Measurements from ENCODE around the gene SRP9.

The SRP9 gene, protein sequence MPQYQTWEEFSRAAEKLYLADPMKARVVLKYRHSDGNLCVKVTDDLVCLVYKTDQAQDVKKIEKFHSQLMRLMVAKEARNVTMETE

DNA sequence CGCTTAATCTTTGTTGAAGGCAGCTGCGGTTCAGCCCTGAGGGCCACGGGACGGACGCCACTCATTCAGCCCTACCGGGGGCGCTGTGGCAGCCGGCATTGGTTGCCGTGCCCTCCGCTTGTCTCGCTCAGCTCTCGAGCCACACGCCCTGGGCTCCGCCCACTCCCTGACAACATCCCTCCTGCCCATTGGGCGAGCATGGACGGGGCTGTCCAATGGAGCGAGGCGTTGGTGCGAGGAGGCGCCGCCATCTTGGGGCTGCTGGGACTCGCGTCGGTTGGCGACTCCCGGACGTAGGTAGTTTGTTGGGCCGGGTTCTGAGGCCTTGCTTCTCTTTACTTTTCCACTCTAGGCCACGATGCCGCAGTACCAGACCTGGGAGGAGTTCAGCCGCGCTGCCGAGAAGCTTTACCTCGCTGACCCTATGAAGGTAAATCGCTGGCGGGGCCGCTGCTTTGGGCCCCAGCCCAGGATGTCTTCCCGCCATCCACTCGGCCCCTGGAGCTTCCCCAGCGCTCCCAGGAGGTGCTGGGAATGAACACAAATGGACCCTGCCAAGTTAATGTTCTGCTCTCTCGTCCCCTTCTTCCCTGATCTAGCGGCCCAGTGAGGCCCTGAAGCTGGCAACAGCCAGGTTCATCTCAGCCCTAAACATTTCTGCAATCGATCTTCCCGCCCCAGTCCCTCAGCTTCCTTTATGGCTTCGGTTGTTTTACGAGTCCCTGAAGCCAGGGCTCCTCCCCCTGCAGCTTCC is at the start of gene SRP9:
Gene SRP9, plus strand, starts transcription at position 244 of the 754 bp plus-strand sequence. Its CDS starts 115 bp downstream, at position 359.
- DNase-seq (ENCODE audit: low read depth in 2 of 2): peak; percentile 95 to 97

DNA sequence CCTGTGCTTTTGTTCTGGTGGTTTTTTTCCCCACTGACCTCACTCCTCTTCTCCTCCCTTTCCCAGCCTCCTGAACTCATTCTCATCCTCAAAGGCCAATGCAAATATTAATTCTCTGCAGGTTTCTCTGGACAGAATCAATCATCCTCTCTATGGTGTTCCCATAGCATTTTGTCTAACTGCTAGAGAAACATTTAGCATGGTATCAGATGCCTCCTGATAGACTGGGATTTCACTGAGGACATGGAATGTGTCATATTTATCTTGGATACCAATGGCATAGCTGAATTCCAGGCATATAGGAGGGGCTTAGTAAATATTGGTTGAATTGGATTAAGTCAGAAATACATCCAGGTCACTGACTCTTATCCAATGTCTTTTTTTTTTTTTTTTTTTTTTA is 46.1 kb upstream of the SRP9 start:
- DNase-seq (ENCODE audit: low read depth in 2 of 2): no peak

DNA sequence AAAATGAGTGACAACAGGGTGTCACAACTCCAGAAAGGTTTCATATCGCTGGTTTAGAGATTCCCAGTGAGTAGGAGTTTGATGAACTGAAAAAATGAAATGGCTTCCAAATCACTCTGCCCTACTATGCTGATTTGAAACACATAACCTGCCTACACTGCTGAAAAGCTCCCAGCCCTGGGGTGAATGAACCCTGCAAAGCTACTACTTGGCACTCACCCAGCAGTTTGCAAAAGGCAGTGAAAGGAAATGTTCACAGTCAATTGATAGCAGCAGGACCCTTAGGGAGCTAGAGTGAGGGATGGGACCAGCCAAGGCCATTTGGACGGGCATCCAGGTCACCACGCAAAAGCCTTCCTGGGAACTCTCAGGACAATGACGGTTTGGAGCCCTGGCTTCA is 44.4 kb upstream of the SRP9 start:
- no peak for DNase-seq (ENCODE audit: low read depth in 2 of 2)

DNA sequence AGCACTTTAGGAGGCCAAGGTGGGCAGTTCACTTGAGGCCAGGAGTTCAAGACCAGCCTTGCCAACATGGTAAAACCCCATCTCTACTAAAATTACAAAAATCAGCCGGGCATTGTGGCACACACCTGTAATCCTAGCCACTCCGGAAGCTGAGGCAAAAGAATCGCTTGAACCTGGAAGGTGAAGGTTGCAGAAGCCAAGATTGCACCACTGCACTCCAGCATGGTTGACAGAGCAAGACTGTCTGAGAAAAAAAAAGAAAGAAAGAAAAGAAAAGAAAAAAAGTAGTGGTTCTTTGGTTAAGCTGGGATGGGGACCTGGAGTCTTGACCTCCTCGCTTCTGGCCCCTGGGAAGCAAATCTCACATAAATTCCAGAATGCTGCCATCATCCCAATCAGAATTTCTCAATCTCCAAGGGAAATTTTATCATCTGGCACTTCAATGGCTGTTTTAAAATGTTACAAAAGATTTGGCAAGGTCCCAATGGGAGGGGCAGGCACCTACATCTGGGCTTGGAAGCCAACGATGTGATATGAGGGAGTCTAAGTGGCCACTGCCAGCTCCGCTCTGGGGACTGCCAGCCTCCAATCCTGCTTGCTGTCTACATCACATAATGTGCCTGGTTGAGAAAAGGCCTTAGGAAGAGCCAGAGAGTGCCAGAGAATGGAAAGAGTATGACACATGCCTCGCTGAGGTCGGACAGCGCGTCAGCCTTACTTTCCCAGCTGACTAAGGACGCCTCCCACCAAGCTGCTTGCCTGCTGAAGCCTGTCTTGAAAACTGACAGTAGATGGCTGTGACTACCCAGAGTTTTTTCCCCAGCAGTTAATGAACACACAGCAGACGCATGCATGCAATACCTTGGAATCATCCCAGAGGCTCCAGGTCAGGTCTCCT is 42.1 kb upstream of the SRP9 start:
- no peak for DNase-seq (ENCODE audit: low read depth in 2 of 2)

DNA sequence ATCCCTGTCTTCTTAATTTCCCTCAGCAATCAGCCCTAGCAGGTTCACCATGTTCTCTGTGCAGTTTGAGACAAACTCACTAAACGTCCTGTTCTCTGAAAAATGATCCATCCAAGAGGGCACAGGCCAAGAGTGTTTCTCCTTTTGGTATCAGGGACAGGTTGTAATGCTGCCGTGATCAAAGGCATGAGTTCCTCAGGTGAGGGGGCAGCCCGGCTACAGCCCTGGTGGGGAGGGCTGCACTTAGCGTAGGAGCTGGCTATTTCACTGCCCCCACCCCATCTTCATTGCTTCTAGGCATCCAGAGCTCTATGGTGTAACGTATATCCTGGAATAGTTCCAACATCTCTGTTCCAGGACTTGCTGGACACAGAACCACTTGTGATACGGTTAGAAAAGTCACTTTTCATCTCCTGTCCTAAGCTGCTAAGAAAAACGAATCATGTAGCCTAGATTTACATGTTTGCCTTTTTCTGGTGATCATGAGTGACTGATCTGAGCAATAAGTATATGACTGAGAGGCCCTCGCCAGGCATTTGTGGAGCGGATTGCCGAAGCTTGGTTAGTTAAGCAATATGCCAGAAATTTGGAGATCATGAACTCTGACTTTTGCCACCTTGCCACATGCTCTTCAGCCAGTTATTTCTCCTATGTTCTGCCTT is 41.1 kb upstream of the SRP9 start:
- no peak for DNase-seq (ENCODE audit: low read depth in 2 of 2)

DNA sequence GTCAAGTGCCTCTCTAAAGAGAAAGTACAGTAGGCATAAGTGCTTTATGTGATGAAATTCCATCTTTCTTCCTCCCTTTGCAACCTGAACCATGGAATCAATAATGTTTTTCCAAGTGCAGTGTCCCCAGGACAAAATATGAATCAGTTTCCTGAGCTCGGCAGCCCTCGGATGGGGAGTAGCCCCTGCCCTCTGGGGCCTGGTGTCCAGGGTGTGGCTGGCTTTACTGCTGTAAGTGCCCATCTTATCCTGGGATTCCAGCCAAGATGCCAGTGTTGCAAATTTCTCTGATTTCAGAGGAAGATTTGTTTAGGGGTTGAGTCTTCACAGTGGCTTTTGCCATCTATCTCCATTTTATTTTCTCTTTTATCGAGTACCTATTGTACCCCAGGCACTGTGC is 40.5 kb upstream of the SRP9 start:
- DNase-seq (ENCODE audit: low read depth in 2 of 2): no peak

DNA sequence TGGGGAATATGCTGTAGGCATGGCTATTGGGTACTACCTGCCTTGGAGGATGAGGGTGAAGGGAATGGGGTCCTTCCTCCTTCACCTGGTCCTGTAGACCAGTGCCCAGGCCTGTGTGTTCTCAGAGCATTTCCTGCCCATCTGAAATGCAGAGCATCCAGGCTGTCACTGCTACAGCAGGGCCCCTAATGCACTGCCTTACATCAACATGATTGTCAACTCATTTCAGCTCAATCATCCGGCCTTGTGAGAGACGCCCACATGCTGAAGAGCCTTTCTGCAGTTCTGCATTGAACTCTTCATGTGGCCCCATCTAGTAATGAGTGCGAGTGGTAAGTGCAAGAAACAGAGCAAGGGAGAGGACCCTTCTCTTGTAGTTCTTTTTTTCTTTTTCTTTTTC is 39.8 kb upstream of the SRP9 start:
- no peak for DNase-seq (ENCODE audit: low read depth in 2 of 2)

DNA sequence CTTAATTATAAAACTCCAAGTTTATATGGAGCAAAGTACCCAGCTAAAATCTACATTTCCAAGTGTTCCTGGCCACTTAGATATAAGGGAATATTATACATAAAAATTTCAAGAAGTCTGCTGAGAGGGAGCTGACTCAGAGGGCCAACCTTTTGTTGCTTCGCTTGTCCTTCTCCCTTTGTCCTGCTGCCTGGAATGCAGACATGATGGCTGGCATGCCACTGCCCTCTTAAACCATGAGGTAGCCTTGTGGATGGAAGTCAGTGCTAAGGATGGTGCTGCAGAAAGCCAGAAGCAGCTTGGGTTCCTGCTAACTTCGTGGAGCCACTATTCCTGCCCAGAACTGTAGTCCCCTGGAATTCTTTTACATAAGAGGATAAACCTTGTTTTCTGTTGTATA is 38.9 kb upstream of the SRP9 start:
- DNase-seq (ENCODE audit: low read depth in 2 of 2): no peak

DNA sequence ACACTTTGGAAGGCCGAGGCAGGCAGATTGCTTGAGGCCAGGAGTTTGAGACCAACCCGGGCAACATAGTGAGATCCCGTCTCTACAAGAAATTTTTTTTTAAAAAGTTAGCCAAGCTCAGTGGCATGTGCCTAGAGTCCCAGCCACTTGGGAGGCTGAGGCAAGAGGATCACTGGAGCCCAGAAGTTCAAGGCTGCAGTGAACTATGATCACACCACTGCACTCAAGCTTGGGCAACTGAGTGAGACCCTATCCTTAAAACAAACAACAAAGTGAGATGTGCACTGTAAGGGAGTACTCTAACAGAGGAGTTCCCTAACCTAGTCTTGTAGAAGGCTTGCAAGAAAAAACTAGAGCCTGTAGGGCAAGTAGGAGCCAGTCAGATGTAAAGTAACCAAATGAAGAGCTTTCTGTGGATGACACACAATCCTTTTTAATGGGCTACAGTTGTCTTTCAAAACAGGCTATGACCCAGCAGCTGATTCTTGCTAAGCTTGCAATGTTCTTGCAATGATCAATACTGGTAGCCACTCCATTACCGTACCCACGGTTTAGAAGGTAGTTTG is 38.0 kb upstream of the SRP9 start:
- no peak for DNase-seq (ENCODE audit: low read depth in 2 of 2)

DNA sequence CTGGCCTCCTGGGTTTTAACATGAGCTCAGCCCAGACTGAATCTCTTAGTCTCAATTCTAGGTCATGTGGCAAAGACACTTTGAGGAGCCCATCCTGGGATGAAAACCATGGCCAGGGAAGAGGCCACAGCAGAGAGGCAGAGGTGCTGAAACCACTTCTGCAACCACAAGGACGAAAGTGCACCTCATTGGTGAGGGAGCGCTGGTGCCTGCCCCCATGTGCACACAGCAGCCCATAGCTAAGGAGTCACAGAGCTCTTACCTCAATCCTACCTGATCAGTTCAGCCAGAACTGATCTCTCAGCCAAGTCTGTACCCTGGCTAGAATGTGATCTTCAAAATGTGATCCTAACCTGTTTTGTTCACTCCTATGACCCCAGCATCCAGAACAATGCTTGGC is 32.9 kb upstream of the SRP9 start:
- no peak for DNase-seq (ENCODE audit: low read depth in 2 of 2)

DNA sequence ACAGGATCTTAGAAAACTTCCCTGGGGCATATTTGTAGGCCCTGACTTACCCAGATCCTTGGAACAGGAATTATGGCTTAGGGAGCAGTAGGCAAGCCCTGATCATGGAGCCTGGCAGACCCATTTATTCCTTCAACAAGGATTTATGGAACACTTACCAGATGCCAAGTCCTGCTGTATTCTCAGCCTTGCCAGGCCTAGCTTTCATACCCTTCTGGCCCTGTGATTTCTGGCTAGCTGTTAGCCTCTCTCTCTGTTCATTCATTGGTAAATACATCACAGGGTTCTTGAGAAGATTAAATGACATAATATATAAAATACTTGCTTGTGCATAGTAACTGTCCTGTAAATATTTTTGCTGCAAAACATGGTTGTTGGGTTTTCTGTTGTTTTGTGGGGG is 32.4 kb upstream of the SRP9 start:
- DNase-seq (ENCODE audit: low read depth in 2 of 2): no peak

DNA sequence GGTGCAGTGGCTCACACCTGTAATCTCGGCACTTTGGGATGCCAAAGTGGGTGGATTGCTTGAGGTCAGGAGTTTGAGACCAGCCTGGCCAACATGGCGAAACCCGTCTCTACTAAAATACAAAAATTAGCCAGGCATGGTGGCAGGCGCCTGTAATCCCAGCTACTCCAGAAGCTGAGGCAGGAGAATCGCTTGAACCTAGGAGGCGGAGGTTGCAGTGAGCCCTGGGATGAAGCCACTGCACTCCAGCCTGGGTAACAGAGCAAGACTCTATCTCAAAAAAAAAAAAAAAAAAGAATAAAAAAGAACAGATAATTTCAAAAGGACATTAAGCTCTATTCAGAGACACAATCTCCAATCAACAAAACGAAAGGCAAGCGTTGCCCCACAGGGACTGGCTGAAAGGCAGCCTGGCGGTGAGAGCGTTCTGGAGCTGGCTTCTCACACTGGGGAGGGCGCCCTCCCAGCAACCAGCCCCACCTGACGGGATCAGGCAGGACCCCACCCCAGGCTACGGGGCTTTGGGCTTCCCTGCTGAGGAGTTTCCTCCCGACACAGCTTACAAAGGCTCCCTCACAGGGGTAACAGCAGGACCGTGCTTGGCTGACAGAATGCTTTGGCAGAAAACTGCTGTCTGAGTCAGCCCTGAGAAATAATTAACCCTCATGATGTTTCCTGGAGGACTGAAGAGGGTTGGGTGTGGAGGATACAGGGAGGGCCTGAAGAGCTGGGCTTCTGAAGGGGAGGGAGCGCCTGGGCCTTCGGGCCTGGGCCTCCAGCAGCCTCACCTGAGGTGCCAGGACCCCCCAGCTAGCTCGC is 31.1 kb upstream of the SRP9 start:
- DNase-seq (ENCODE audit: low read depth in 2 of 2): no peak

DNA sequence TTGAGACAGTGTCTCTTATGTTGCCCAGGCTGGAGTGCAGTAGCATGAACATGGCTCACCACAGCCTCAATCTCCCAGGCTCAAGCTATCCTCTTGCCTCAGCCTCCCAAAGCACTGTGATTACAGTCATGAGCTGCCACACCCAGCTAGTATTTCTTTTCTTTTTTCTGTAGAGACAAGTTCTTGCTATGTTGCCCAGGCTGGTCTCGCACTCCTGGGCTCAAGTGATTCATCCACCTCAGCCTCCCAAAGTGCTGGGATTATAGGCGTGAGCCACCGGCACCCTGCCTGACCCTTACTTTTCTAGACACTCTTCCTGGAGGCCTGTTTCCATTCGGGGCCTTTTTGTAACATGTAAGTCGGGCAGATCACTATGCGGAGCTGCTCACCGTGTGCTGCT is 30.1 kb upstream of the SRP9 start:
- no peak for DNase-seq (ENCODE audit: low read depth in 2 of 2)

DNA sequence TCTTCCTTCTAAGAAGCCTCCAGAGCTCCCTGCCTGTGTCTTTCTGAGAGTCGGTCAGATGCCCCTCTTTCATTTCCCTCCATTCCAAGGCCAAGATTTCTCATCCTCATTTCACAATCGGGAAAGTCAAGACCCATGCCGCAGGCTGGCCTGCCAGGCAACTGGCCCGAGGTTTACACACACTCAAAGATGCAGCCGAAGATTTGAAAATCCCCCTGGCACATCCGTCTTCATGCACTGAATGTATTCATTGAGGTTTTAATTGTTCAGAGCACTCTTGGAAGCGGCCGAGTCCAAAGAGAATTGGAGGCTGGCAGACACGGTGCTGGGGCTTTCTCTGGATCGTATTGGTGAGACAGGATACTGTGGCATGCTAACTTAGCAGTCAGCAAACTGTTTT is 29.1 kb upstream of the SRP9 start:
- DNase-seq (ENCODE audit: low read depth in 2 of 2): no peak

DNA sequence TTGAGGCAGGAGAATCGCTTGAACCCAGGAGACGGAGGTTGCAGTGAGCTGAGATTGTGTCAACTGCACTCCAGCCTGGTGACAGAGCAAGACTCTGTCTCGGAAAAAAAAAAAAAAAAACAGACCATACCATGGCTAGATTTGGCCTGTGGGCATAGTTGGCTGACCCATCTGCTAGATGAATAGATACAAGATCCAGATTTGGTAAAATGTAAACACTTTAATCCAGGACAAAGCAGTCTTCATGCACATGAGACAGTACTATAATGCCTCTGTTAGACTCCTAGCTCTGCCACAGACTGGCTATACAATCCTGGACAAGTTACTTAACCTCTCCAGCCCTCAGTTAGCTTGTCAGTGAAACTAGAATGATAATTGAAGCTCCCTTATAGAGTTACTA is 27.9 kb upstream of the SRP9 start:
- no peak for DNase-seq (ENCODE audit: low read depth in 2 of 2)

DNA sequence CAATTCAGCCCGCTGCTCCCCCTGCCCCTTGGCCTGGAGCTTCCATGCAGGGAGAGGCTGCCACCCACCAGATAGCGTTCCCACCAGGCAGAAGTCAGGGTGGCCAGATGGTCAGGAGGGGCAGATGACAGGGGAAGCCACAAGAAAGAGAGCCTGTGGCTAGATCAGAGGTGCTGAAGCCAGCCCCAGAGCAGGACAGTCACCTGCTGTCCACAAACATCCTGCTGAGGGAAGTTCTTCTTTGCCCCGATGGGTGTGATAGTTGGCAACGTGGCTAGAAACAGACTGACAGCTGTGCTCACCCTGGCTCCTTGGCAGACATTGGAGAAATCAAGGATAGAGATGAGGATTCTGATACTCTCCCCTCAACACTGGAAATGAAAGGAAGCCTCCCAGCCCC is 27.2 kb upstream of the SRP9 start:
- no peak for DNase-seq (ENCODE audit: low read depth in 2 of 2)

DNA sequence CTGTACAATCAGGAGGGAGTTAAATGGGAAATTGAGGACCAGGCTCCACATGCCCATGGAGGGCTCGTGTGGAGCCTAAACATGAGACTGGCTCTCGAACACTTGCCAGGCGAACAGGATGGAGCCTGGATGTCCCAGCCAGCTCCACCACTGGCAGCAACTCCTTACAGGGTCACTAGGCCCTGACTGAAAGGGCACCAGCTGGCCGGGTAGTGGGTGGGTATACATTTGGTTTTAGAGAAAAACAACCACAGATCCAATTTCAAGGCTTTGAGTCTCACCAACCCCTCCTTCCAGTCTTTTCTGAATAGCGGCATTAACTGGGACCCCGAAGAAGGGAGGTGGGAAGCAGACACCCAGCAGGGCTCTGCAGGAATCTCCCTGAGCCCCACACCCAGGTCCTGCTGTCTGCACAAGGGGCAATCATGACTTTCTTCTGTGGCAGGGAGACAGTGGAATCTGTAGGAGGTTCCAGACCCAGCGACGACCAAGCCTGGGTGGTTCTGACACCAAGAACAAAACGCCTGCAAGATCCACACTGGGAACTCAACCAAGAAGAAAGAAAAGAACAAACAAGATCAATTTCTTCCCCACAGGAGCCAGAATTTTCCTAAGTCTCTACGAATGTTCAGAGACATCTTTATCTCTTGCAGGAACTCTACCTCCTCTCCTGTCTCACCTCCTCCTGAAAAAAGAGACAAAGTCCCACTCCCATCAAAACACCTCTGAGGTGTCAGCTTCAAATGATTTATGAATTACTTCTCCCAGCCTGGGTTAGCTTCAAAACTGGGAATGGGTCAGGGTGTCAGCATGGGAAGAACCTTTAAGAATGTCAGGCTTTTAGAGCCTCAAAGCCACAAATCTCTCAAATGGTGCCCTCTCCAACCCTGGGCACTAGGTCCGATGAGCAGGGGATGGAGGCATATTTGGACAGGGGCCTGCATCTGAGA is 26.5 kb upstream of the SRP9 start:
- no peak for DNase-seq (ENCODE audit: low read depth in 2 of 2)

DNA sequence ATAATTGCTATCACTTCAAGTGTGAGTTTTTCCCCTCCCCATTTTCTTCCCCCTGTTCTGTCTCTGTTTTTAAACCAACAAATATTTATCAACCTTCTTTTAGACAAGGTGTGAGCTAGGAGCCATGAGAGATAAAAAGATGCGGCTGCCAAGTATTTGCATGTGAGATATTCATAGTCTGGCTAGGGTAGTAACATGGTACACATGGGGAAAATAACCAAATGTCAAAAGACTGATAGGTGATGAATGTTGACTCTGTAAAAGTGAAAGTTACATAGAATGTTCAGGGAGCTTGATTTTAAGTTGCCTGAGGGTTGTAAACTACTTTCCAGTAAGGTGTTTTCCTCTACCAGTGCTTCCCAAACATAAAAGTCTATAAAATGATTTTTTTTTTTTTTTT is 25.4 kb upstream of the SRP9 start:
- DNase-seq (ENCODE audit: low read depth in 2 of 2): no peak

DNA sequence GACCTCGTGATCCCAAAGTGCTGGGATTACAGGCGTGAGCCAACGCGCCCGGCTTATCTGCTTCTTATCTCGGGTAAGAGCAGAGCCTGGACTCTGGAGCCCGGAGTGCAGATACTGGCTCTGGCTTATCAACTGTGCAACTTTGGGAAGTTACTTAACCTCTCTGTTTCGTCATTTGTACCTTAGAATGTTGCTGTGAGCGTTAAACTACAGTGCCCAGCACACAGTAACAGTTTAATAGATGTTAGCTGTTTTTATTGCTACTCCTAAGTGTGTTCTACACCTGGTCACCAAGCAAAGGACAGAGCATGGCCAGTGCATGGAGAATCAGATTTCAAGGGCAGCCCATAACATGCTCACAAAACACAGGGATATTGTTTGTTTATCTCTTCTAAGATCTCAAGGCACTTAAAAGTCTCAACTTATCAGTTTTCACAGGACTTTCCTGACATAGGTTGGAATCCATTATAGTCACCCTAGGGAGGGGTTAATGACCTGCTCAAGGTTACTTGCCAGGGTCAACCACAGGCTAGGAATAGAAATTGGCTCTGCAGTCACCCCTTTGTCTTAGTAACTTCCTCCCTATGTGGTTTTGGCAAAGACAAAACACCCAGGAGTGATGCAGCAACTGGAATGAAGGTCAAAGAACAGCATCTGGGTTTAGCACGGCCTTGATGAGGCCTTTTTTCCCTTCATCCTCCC is 22.5 kb upstream of the SRP9 start:
- DNase-seq (ENCODE audit: low read depth in 2 of 2): no peak
